ENCODE data around the gene TRIP12. TPM values are rescaled to one million over a fixed set of nuclear protein-coding genes. Genes with fewer than 3 reads are reported as not detected.
"Not testable (repeated sequence)": the region's sequence is repeated elsewhere in the genome, so short reads cannot be mapped to it uniquely, and the experiment has no call there.

TRIP12 gene
- polyA plus RNA-seq, 3 donors = 173 to 209 (median 182) TPM

DNA sequence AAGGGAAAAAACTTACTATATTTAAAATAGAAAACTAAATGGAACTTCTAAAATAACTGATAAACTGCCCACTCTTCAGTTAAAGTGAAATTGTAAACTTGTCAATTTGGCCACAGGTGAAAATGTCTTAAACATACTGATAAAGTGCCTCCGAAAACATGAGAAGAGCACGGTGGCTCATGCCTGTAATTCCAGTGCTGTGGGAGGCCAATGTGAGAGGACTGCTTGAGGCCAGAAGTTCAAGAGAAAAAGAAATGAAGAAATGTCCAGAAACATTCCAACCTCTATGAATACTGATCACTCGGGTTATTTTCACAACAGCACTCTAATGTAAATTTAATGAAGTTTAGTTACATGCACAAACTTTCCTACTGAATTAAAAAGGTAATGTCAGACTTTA lies 144.1 kb downstream of the TRIP12 start:
- DNase-seq = no peak

DNA sequence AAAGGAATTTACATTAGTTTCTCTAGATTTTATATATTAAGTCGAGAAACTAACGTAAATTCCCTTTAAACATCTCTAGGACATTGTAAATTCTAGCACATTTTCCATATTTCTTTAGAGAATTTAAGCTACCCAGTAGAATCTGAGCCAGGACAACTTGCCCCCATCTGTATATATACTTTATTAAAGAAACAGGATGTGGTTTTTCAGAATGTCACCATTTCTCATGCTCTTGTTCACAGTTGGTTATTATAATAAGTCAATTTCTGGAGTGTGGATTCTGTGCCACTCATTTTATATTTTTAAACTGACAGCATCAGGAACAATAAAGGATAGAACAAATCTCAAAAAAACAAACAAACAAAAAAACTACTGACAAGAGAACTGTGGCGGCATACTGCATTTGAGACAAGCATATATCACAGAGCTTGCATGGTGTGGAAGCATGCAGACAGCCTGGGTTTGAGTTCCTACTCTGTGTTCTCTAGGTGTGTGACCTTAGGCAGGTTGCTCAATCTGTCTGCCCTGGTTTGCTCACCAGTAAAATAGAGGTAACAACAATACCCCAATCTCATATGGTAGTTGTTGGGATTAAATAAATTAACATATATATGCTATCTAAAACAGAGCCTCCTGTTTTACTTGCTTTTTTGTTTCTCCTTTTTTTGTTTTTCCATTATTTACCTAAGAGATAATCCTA lies 146.0 kb downstream of the TRIP12 start:
- no peak for DNase-seq

DNA sequence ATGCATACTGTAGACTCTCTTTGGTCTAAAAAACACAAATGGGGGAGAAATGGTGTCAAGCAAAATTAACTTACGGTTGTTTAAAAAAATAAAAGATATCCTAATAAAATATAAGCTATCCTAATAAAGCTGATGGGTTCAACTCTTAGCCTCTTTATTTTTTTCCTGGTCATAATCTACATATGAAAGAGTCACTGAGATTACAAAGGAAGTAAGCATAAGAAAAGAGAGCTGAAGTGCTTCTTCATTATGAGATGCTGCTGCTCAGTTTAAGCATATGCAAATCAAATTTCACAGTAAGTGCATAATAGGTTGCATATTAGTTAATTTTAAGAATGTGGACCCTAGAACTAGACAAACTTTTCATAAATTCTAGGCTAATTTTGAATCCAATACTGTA lies 147.6 kb downstream of the TRIP12 start:
- no peak for DNase-seq

DNA sequence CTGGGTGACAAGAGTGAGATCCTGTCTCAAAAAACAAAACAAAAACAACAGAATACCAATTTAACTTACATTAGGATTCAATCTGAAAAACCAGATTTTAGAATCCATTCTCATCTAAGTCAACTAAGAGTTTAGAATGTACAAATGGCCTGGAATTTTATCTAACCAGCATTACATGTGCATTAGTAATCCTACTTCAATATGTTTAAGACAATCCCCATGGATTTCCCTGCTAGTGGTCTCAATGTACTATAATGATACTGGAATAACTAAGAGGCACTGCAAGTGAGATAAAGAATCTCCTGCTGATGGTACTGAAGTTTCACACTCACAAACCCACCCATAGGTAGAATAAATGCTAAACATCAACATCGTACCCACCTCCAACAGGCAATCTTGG lies 153.6 kb downstream of the TRIP12 start:
- DNase-seq = no peak

DNA sequence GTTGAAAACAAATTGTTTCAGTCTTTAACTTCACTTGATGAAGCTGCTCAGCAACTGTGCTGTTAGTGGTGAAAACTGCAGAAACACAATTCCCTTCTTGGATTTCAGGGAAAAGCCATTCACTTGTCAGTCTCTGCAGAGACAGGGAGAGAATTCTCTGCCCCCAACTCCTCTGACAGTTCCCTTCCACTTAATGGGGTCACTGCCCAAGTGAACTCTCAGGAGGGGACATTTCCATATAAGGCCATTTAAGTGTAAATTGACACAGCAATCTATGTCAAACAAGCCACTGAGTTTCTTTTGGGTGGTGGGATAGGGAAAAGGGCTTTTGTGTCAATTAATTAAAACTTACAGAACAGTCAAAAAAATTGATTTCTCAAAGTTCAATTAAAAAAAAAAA lies 156.1 kb downstream of the TRIP12 start:
- no peak for DNase-seq

DNA sequence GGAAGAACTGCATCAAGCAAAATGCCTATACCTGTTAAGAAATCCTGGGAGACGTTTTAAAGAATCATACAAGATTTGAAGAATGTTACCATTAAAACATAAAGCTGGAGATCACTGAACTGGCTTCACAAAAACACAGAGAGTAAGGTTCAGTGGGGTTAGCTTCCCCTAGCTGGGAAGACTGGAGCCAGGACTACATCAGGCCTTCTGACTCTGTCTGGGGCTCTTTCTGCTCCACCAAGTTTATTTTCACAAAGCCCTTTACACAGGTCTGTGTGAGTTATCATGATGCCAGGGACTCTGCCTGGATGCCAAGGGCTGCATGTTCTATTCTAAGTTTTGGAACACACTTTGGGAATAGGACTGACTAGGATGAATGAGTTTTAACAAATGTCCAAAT lies 160.1 kb downstream of the TRIP12 start:
- DNase-seq = no peak

DNA sequence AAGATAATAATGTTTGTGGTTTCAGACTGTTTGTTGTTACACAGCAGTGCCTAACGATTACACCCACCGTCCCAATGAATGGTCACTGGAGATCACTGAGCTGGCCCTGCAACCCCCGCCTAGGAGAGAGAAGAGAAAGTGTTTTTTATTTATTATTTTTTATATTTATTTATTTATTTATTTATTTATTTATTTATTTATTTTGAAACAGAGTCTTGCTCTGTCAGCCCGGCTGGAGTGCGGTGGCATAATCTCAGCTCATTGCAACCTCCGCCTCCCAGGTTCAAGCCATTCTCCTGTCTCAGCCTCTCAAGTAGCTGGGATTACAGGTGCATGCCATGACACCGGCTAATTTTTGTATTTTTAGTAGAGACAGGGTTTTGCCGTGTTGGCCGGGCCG lies 164.3 kb downstream of the TRIP12 start:
- DNase-seq = not testable (repeated sequence)

DNA sequence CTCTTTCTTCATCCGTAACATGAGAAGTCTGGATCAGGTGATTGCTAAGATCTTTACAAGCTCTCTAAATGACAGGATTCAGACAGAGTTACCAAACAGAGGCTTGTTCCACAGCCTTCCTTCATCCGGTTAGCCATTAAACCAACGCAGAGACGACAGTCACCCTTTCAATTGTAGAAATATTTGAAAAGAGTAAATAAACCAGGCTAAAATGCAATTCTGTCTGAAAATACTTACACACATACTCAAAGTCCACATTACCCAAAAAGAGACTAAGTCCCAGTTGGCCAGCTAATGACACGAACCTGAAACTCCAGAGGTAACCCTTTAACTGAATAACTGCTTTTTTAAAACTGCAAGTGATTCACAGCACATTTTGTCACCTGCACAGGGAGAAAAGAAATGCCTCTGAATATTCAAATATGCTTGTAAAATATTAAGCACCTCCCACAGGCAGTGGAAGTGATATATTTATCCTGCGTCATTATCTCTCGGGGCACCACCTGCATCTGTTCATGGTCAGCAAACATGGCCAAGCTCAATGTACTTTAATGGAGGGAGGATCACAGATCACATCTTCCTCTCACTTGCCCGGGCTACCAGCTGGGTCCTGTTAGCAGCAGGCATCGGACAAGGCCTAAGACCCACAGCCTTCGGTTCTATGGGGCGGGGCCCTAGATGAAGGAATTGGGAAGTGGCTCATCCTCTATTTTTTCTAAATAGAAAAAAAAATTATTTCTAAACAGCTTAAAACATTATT lies 168.7 kb downstream of the TRIP12 start:
- no peak for DNase-seq

DNA sequence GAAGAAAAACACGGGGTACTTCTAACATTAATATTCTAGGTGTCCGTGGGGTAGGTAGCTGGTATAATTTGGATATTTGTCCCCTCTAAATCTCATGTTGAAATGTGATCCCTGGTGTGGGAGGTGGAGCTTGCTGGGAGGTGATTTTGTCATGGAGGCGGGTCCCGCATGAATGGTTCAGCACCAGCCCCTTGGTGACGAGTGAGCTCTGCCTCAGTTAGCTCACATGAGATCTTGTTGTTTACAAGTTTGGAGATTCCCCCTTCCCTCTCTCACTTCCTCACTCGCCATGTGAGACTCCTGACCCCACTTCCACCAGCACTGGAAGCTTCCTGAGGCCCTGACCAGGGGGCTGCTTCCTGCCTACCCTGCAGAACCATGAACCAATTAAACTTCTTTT lies 172.0 kb downstream of the TRIP12 start:
- no peak for DNase-seq

DNA sequence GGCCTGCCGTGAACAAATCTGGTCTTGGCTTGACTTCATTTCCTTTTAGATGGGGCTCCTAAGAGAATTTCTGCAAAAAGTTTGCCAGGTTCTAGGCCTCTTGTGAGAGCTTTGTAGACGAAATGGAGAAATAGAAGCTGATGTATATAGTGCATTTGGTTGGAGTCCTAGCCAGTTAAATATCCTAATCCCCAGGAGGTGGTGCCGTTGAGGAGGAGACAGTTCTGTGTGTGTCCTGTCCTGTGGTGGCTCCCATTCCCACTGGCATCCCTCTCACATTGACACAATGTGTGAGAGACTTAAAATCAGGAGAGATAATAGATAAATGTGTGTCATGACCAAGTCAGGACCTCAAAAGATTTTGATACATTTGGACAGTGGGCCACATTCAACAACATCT lies 172.9 kb downstream of the TRIP12 start:
- DNase-seq = no peak

DNA sequence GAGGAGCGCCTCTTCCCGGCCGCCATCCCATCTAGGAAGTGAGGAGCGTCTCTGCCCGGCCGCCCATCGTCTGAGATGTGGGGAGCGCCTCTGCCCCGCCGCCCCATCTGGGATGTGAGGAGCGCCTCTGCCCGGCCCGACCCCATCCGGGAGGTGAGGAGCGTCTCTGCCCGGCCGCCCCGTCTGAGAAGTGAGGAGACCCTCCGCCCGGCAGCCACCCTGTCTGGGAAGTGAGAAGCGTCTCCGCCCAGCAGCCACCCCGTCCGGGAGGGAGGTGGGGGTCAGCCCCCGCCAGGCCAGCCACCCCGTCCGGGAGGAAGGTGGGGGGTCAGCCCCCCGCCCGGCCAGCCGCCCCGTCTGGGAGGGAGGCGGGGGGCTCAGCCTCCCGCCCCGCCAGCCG lies 179.1 kb downstream of the TRIP12 start:
- not testable (repeated sequence) for DNase-seq

DNA sequence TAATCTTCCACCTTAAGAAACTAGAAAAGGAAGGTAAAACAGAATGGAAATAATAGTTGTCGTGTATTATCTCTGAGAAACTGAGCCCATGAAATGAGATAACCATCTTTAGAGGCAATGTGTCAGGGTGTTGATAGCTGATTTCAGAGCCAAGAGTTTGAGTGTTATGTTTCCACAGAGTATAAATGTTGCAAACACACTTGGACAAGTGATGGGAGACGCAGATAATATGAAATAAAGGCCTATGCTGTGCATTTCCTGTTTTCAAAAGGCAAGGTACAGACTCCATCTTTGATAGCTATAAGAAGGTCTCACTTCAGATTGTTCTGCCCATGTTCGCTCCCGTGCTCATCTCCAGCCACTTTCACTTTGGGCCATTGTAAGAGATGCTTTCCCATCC lies 181.5 kb downstream of the TRIP12 start:
- DNase-seq = no peak

DNA sequence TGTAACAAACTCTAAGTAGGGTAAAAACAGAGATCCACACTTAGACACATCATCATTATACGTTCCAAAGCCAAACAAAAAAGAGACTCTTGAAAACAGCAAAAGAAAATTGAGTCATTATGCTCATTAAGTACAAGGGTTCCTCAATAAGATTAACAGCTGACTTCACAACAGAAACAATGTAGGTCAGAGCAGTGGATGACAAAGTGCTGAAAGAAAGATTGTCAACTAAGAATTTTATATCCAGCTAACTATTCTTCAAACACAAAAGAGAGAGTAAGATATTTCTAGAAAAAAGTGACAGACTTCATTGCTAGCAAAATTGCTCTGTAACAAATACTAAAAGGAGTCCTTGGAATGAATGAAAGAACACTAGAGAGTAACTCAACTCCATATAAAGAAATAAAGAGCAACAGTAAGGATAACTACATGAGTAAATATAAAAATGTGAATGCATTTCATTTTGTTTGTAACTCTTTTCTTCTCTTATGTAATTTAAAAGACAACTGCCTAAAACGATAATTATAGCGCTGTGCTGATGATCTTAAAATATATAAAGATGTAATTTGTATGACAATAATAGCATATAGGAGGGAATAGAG lies 183.7 kb downstream of the TRIP12 start:
- DNase-seq = no peak

DNA sequence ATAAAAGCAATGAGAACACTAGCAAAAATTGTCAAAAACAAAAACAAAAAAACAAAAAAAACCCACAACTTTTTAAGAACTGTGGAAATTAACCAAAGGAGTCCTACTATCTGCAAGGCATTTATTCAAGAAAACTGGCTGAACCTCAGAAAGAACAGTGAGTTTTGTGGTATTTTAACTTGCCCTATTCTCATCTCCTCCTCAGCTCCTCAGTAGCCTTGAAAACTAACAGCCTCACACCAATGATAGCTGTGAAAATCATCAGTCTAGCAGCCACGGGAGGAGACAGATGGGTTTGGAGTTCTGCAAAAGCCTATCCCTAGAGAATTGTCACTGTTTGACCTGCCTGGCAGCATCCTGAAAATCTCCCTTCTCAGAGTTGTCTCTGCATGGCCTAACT lies 187.4 kb downstream of the TRIP12 start:
- DNase-seq = no peak

DNA sequence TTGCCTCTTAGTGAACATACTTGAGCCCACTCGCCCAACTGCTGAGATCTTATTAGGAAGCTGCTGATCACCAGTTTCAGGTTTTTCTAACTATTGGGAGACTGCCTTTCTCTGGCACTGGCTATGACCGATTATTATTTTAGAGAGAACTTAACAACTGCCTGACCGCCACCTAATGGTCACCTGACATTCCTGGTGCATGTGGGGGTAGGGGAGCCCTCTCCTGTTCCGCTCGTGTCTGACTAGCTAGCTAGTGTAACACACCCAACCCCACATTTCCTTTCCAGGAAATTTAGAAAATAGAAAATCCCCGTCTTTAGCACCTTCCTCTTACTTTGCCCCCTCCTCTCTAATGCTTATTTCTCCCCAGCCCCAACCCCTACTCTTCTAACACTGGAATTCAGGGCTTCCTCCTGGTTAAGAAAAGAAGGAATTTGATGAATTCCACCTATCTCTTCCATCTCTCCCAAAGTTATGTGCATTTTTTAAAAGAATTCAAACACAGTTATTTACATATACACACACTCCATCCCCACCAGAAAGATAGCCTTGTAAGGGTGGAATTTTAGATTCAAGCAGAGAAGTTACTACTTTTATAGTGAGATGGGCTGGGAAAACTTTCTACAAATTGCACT lies 188.1 kb downstream of the TRIP12 start:
- no peak for DNase-seq

DNA sequence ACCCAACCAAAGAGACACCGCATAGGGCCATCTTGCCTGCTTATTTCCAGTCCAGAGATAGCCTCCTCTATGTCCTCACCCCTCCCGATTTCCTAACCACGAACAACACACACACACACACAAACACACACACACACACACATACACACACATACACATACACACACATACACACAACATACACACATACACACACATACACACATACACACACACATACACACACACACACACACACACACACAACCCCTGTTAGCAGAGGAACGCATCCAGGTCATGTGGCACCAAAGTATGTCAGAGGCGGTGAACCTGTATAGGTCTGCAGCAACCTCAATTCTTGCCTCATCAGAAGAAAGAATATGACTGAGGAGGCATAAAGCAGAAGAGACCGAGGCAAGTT lies 188.9 kb downstream of the TRIP12 start:
- no peak for DNase-seq

DNA sequence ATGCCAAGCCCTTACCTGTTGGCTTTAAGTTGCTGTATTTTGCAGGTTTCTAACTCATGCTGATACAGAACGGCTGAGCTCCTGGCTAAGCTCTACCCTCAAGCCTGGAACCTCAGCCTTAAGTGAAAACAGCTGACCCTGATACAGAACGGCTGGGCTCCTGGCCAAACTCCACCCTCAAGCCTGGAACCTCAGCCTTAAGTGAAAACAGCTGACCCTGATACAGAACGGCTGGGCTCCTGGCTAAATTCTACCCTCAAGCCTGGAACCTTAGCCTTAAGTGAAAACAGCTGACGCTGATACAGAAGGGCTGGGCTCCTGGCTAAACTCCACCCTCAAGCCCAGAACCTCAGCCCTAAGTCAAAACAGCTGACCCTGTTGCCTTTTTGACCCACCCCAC lies 189.9 kb downstream of the TRIP12 start:
- DNase-seq = no peak

DNA sequence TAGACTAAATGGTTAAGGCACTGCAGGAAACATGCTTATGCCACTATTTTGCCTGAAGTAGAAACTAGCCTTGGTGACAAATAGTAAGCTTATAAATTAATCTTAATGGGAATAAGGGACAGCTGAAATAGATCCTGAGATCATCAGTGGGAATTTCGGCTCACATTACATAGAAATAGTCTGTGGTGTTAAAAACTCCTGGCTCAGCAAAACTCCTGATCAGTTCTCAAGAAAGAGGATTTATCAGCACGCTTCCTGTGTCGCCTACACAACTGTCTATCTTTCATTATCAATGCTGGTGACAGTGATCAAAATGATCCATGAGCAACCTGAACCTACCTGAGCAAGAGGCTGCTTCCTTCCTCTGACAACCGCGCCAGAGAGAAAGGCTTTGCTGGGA lies 190.4 kb downstream of the TRIP12 start:
- DNase-seq = no peak

DNA sequence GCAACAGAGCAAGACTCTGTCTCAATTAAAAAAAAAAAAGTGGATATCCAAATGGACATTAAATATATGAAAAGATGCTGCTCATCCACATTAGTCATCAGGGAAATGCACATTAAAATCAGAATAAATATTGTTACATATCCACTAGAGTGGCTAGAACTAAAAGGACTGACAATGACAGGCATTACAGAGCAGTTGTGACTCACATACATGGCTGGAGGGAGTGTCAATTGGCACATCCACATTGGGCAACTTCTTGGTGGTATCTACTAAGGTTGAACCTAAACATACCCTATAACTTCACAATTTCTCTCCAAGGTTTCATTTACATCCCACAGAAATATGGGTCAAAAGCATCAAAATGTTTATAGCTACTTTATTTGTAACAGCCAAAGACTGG lies 193.4 kb downstream of the TRIP12 start:
- no peak for DNase-seq

DNA sequence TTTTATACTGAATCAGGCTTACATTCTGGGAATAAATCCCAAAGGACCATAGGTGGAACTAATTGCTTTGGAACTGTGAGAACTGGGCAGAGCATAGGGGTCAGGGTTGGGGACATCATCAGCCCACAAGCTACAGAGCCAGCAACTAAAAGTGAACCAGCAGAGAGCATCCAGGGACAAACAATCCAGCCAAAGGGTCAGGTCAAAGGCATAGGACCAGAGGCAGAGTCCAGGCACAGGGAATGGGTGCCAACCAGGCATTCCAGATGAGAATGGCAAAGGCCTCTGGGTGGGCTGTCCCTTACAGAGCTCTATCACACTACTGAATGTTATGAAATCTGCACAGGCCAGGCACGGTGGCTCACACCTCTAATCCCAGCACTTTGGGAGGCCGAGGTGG lies 195.2 kb downstream of the TRIP12 start:
- DNase-seq = no peak

DNA sequence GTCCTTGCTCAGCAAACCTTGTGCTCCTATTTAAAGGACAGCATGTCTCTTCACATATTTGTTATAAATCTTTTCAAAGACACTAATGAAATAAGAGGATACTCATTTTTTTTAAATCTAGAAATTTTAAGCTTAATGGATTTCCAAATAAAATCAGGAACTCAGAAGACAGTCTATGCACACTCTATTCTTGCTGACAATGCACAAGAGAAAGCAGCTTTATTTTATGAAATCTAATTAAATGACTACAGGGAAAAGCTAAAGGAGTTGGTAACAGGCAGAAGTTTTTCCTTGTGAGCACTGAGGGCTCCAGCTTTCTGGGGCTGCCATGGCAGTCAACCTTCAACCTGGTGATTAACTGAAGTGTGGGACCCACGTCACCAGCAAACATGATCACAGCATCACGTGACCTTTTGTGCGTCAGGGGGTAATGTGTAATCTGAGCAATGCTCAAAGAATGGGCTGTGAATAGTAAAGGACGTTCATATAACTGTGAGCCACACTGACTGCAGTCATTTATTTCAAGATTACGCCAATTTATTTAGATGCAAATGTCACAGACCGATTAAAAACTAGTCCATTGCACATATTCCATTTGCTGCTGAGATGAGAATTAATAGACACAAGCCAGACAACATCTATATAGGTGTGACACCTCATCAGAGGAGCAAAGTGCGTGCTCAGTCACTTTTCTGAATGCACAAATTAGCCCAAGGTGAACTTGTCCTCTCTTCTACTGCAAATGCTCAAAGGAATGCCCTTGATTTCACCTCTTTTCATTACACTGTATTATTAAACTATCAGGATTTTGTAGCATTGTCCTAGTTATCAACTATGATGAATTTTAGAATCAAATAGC lies 195.9 kb downstream of the TRIP12 start:
- DNase-seq = peak; percentile 26

DNA sequence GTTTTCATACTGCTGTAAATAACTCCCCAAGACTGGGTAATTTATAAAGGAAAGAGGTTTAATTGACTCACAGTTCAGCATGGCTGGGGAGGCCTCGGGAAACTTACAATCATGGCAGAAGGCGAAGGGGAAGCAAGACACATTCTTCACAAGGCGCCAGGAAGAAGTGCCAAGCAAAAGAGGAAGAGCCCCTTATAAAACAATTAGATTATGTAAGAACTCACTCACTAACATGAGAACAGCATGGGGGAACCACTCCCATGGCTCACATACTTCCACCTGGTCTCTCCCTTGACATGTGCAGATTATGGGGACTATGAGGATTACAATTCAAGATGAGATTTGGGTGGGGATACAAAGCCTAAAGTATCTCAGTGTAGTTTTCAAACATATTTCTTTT lies 198.6 kb downstream of the TRIP12 start:
- not testable (repeated sequence) for DNase-seq
